Muscle of back (tissue), 11 donors: Measurements from ENCODE around the gene MAMDC4. TPM values are rescaled to one million over a fixed set of nuclear protein-coding genes. Genes with fewer than 3 reads are reported as not detected.
"Not testable (repeated sequence)": the region's sequence is repeated elsewhere in the genome, so short reads cannot be mapped to it uniquely, and the experiment has no call there.

Experiments used
- DNase-seq, 3 donors: peaks; one replicate each; pipeline versions ENCODE4 v3.0.0 to v3.0.0-alpha.2; 2013
- polyA plus RNA-seq, 10 donors: library from polyadenylated mRNA; unstranded; fragments of 120-200 nt; gene quantifications; one replicate each; pipeline ENCODE4 v1.2.1, GENCODE V29; 2013; ENCODE audit not compliant: insufficient read length in 10 of 10

Gene MAMDC4
- polyA plus RNA-seq, 10 donors = 2.0 to 5.6 (median 3.9) TPM

- not testable (repeated sequence) for DNase-seq
Observed at GRCh38 chr9:136883670-136884069, 31.5 kb downstream of the MAMDC4 start.

- peak; percentile 99 to 100 (median 100) for DNase-seq
Observed at GRCh38 chr9:136885950-136886578, 33.9 kb downstream of the MAMDC4 start, which contains the start of gene TRAF2. Gene TRAF2, plus strand, starts transcription at chr9:136886516. Its CDS starts 12,225 bp downstream, at chr9:136898741.

DNA sequence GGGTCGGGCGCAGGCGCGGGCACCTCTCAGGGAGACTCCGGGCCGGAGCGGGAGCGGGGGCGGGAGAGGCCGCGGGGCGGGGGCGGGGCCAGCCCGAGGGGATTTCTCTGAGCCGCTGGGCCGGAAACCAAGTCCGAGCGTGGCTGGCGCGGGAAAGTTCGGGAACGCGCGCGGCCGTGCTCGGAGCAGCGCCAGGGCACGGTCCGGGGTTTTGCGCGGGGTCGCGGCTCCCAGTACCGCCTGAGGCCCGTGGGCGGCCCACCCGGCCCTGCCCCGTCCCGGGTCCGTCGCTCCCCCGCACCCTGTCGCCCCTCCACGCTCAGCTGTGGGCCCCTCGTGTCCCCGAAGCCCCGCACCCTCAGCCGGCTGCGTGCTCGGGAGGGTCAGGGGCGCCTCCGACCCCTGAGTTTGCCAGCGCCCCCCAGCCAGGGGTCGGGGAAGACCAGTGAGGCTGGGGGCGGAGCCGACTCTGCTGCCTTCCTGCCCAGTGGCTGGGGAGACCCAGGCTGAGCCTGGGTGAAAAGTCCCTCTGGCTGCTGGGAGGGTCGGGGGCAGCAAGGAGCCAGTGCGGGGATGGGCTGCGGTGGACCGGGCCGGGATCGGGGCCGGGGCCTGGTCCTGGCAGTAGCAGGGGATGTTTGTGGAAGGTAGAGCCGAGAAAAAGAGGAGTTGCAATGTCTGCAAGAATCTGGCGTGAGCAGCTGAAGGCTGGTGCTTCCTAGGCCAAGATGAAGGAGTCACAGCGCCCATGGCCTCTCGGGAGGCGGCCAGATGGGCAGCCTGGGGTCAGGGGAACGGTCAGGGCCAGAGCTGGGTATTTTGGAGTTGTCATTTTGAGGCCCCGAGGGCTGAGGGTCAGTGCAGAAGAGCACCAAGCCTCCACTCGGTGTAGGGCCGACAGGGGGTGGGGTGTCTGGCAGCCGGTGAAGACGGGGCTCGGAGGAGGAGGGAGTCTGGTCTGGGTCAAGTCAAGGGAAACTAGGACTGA lies 34.8 kb downstream of the MAMDC4 start:
- DNase-seq = peak in 2 of 3 donors; percentile 25 to 63

DNA sequence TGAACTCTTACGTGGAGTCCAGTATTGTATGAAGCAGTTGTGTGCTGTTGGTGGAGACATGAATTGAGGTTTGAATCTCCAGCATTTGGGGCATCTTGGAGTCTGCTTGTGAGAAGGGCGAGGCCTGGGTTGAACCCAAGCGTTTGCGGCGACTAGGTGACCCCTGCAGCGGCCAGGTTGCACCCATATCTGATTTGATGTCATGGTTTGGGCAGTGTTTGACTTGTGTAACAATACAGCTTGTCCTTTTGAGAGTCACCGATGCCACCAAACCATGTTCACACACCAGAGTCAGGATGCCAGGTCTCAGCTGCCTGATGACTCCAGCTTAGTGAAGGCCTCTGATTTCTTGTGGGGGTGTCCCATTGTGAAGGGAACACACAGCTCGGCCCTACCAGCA lies 36.3 kb downstream of the MAMDC4 start:
- DNase-seq = no peak

- DNase-seq = no peak
Observed at GRCh38 chr9:136889858-136890257, 37.7 kb downstream of the MAMDC4 start.

- DNase-seq = no peak
Observed at GRCh38 chr9:136890661-136891060, 38.5 kb downstream of the MAMDC4 start.

DNA sequence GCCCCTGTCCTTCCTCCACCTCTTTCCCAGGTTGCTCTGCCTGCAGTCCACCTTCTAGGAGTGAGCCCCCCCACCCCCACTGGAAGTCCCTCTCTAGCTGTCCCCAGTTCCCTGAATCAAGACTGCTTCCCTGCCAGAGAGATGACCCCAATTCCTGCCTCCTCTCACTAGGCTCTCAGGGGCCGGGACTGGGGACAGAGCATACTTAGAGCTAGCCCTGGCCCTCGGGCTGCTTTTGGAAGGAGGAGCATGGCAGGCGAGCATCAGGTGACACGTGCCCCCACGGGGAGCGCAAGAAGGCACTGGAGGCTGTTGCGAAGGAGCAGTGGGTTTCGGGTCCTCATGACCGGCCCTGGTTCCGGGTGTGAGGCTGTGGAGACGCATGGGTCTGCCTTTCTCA lies 43.9 kb downstream of the MAMDC4 start:
- DNase-seq = no peak

- no peak for DNase-seq
Observed at GRCh38 chr9:136898483-136899100, 46.4 kb downstream of the MAMDC4 start.

GRCh38 chr9:136899196-136899595 lies 47.0 kb downstream of the MAMDC4 start:
- DNase-seq = no peak

- no peak for DNase-seq
Observed at GRCh38 chr9:136900556-136900955, 48.4 kb downstream of the MAMDC4 start.

GRCh38 chr9:136900988-136901515 lies 48.9 kb downstream of the MAMDC4 start:
- no peak for DNase-seq

DNA sequence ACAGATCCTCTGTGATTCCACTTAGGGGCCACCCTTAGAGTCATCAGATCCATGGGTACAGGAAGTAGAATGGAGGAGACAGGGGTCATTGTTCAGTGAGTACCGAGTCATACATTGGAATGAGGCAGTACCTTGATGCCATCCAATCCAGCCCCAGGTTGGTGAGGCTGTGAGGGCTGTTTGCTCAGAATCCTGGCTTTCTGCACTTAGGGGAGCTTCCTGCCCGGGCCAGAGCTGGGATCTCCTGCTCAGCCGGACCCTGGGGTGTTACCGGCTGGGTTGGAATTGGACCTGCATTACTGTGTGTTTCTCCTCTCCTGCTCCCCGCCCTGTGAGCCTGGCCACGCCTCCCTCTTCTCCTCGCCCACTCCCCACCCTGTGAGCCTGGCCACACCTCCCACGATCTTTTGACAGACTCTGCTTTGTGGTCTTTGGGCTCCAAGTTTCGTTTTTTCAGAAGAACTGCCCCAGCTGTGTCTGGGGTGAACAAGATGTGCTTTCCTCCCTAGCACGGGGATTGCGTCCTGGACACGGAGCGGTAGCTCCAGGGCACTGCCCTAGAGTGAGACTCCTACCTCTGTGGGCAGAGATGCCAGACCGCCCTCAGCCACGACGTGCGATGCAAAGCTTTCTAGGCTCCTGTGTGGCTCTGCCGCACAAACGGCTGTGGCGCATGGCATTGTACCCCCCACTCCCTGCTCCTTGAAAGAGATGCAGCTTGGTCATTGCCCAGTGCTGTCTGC lies 49.5 kb downstream of the MAMDC4 start:
- no peak for DNase-seq

GRCh38 chr9:136902259-136902821 lies 50.2 kb downstream of the MAMDC4 start:
- DNase-seq = no peak

DNA sequence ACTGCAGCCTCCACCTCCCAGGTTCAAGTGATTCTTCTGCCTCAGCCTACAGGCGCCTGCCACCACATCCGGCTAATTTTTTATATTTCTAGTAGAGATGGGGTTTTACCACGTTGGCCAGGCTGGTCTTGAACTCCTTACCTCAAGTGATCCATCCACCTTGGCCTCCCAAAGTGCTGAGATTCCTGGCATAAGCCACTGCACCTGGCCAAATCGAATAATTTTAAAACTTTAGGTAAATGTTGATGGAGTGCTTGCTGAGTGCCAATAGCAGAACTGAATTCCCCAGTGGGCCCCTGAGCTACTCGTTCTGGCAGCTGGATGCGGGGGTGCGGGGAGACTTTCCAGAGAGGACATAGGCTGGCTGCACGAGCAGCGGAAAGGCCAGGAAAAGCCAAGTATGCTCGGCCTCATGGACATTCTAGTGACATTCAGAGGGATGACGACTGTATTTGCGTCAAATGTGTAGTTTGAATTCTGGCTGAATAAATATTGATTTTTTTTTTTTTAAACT lies 51.0 kb downstream of the MAMDC4 start:
- DNase-seq = peak in 1 of 3 donors; percentile 24

- DNase-seq = no peak
Observed at GRCh38 chr9:136906266-136906665, 54.1 kb downstream of the MAMDC4 start.

DNA sequence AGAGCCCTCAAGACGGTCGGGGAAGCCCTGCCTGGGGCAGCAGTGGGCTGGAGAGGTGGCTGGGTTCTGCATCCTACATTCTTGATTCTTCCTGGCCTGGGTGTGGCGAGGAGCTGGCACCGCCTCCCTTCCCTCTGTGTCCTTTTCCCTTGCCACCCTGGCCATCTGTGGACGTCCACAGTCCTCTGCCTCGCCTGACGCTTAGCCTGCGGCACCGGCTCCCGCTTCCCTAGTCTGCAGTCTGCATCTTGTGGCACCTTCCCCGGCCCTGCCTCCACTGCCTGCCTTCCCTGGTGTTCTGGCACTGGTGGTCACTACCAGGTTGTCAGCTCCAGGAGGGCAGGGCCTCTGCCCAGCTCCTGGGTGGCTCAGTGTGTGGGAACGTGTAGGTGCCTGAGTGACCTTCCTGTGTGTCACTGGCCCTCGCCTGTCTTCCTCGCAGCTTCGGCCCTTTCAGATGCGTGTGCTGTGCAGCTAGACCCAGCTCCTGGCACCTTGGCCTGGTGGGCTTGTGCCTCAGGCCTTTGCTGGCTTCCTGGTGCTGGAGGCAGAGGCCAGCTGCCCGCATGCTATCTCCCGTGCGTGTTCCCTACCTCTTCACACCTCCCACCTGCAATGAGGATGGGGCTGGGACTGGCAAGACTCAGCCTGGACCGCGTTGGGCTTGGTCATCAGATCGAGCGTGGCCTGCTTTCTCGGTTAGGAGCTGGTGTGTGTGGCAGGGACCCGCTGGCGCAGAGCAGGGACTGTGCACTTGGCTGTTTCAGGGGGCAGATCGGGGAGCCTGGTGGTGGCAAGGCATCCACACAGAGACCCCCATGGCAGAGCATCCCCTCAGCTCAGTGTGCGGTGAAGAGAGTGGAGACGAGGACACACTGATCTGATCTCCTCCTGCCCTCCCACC lies 55.1 kb downstream of the MAMDC4 start:
- DNase-seq = no peak
